Measurements from ENCODE around the gene EEF1E1. TPM values are rescaled to one million over a fixed set of nuclear protein-coding genes. Genes with fewer than 3 reads are reported as not detected.
A peak's percentile ranks its signal among the peaks of the same experiment; 100 is the strongest.

EEF1E1 gene
- 114 and 117 TPM in 2 replicates for total RNA-seq (2014; rRNA removed; shearing (Covaris generic))

DNA sequence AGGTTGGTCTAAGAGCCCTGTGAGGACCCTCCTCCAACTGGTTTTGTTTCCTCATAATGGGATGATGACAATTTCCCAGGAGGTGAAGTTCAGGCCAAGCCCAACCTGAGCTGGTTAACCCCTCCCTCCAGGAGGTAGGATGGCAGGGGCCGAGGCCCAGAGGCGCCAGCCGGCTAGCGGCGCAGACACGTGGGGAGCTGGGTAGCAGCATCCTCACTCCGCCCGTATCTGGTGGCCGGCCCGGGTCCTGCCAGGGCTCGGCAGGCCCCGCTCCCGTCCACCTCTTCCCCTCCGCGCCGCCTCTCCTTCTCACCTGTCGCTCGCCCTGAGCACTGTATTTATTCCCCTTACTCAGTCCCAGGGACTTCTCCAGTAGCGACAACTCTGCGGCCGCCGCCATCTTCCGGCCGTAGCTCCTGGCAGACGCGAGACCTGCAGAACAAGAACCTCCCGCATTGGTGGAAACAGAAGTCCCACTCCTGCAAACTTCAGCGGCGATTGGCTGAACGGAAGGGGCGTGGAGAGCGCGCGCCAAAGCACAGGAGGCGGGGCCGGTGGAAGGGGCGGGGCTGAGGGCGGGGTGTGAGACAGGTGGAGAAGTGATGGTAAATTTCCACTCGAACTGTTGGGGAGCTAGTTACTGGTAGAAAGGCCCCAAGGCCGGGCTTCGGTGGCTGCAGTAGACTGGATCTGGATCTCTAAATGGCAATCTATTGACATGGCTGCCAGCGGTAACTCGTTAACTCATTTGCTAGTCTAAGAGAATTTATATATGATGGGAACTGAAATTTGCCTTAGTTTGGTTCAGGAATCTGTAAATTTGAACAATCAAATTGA is at the start of gene EEF1E1:
EEF1E1 (minus strand) TSS at position 427 of the 837 bp plus-strand sequence; CDS start at position 400, 27 bp downstream.
- peak; percentile 91 for DNase-seq (ENCODE audit: low spot score)

DNA sequence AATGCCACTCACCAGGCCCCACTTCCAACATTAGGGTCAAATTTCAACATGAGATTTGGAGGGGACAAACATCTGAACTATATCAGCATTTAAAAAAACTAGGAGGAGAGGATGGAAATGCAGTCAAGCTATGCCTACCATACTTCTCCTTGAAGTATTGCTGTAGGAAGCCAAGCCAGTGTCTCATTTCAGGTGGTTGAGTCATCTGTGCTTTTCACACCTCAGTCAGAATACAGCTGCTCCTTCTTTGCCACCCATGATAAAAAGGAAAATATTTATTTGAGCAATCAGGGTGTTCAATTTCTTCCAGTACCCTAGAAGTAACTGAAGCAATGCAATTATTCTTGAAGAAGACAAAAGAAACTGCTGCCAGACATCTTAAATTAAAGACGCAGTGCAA is 47.0 kb upstream of the EEF1E1 start:
- DNase-seq (ENCODE audit: low spot score) = no peak

DNA sequence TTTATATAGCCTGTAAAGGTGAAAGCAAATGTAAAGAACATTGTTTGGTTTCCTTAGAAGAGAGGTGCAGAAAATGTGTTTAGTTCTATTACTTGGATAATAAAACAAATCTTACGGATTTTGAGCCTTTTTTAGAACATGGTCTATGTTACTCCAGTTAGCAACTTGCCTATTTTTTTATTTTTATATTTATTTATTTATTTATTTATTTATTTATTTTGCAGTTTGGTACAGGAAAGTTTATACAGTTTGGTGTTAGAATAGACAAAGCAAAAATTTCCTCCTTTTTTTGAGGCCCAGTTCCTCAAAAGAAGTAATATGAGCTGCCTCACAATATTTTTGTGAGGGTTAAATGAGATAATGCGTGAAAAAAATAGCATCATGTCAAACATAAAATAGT is 41.6 kb upstream of the EEF1E1 start:
- no peak for DNase-seq (ENCODE audit: low spot score)

DNA sequence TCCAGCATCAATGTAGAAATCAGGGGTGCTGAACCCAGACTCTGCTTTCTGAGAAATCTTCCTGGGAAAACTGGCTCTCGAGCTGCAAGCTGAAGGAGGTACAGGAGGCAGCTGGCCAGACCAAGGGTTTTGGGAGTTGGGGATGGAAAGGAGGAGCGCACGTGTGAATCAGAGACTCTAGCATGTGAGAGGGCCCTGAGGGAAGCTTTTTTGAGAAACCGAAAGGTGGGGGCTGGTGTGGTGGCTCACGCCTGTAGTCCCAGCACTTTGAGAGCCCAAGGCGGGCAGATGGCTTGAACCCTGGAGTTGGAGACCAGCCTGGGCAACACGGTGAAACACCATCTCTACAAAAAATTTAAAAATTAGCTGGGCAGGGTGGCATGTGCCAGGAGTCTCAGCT is 37.1 kb upstream of the EEF1E1 start:
- no peak for DNase-seq (ENCODE audit: low spot score)

DNA sequence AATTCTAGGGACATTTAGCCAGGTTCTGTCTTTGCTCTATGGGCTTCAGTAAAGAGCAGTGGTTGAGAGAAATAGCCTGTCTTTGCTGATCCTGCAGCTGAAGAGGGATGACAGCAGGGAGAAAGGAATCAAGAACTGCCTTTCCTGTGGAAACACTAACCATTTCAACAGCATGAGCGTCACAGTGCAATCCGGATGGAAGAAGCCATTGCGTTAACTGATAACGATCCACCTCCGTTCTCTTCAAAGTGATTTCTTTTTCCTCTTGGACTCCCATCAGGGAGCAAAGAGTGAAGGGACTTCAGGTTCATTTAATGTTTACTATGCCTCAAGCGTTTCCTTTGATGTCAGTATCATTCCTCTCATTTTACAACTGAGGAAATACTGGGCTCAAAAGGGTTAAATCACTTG is 35.2 kb upstream of the EEF1E1 start:
- no peak for DNase-seq (ENCODE audit: low spot score)

- DNase-seq (ENCODE audit: low spot score) = no peak
Measured at GRCh38 chr6:8135276-8135675, 32.9 kb upstream of the EEF1E1 start.

GRCh38 chr6:8132130-8132529 is 29.8 kb upstream of the EEF1E1 start:
- no peak for DNase-seq (ENCODE audit: low spot score)

GRCh38 chr6:8131265-8131897 is 29.0 kb upstream of the EEF1E1 start:
- peak; percentile 51 for DNase-seq (ENCODE audit: low spot score)

GRCh38 chr6:8130399-8130798 is 28.1 kb upstream of the EEF1E1 start:
- no peak for DNase-seq (ENCODE audit: low spot score)

- no peak for DNase-seq (ENCODE audit: low spot score)
Measured at GRCh38 chr6:8123236-8123635, 20.9 kb upstream of the EEF1E1 start.

- no peak for DNase-seq (ENCODE audit: low spot score)
Measured at GRCh38 chr6:8114956-8115355, 12.6 kb upstream of the EEF1E1 start.

DNA sequence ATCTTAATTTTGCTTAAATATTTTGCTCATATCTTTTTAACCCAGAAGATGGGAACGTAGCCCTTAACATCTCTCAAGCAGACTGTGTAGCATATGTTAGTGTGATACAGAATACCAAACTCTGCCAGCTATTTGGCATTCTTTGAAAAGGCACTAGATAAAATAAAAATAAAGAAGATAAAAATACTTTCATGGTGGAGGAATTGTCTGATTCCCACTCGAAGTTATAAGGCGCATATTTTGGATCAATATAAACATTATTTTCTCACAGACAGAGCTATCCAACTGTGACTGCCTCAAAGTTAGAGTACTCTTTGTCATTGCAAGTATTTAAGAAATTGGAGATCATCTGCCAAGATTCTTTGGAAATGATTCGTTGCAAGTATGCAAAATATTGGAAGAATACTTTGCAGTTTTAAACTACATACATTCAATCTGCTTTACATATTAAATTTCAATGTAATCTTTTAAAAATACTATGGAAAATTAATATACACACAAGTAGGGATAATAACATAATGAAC is 10.8 kb upstream of the EEF1E1 start:
- DNase-seq (ENCODE audit: low spot score) = no peak

DNA sequence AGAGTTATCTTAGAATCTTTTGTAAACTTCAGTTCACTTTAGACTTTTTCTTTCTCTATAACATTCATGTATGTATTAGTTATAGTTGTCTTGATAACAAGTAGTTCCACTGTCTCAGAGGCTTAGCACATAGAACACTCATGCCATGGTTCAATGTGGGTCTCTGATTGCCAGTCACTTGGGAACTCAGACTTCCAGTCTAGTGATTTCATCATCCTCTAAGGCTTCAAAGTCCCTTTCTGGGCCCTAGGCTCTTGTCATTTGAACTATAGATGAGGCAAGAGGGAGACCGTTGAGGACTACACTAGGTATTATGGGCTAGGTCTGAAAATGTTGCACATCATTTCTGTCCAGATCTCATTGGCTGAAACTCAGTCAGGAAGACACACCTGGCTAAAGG is 8.4 kb upstream of the EEF1E1 start:
- DNase-seq (ENCODE audit: low spot score) = no peak

DNA sequence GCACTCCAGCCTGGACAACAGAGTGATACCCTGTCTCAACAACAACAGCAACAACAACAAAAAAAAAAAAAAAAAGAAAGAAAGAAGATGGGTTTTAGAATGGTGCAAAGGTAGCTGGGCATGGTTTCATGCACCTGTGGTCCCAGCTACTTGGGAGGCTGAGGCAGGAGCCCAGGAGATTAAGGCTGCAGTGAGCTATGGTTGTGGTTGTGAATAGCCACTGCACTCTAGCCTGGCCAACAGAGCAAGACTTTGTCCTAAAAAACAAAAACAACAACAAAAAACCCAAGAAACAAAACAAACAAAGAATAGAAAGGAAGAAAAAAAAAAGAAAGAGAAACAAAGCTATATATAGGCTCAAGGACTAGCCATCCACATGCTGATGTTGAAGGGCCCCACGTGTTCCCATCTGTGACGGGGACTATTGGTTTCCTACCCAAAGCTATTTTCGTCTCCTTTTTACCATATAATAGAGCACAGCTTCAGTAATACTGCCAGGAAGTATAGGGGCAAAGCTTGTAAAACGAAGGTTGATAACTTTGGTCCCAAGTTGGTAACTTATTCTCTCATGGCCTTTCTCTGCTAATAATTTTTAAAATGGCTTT is 7.9 kb upstream of the EEF1E1 start:
- DNase-seq (ENCODE audit: low spot score) = no peak

GRCh38 chr6:8108759-8109539 is 6.6 kb upstream of the EEF1E1 start:
- DNase-seq (ENCODE audit: low spot score) = no peak

DNA sequence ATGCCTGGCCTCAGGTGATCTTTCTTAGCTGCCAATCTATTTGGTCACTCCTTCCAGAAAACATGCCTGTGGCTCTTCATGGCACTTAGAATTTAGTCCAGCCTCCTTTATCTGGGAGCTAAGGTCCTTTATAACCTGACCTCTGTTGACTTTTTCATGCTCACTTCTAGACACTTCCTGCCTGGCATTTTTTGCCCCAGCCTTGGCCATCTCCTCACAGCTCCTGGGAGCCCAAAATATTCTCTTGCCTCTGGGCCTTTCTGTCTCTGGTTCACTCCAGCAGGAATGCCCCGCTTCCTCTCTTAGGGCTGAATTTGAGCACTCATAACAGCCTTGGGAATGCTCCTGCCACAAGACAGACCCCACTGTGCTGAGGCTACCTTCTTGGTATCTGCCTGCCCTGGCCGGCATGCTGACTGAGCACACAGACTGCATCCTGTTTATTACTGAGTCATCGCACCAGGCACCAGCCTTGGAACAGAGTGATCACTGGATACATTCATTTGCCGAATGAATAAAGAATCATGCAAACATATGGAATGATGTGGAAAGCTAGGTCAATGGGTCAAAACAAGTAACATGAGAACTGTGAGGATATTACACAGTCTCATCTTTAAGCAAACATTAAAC is 5.8 kb upstream of the EEF1E1 start:
- peak; percentile 76 for DNase-seq (ENCODE audit: low spot score)

DNA sequence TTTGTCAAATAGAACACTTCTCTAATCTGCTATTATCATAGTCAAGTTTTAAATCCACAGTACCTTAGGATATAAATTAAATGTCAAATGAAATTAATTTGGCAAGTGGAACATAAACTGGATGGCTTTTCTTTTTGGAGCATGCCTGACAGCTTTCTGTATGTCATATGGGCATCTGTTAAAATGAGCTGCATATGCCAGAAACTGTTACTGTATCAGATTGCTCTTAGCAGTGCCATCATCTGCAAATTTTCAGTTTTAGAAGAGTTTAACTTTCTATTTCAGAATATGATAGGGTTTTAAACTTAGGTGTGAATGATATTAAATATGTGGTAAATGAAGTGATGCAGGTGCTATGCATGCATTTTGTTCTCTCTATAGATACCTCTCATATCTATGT is 3.4 kb upstream of the EEF1E1 start:
- DNase-seq (ENCODE audit: low spot score) = no peak

DNA sequence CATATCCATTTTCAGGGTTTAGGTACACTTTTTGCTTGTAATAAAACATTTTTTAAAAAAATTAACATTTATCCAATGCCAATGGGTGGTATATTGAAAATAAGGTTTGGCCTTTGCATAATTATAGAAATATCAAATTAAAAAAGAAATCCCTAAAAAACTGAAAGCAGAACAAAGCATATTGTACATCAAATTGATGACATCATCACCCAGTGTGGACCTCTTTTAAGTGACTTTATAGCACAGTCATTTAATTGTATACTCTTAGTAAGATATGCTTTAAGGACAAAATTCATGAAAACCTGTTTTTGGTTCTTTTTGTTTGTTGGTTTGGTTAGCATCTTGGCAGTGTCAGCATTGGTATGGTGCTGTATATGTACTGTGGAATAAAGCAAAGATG is 1.4 kb upstream of the EEF1E1 start:
- DNase-seq (ENCODE audit: low spot score) = no peak

DNA sequence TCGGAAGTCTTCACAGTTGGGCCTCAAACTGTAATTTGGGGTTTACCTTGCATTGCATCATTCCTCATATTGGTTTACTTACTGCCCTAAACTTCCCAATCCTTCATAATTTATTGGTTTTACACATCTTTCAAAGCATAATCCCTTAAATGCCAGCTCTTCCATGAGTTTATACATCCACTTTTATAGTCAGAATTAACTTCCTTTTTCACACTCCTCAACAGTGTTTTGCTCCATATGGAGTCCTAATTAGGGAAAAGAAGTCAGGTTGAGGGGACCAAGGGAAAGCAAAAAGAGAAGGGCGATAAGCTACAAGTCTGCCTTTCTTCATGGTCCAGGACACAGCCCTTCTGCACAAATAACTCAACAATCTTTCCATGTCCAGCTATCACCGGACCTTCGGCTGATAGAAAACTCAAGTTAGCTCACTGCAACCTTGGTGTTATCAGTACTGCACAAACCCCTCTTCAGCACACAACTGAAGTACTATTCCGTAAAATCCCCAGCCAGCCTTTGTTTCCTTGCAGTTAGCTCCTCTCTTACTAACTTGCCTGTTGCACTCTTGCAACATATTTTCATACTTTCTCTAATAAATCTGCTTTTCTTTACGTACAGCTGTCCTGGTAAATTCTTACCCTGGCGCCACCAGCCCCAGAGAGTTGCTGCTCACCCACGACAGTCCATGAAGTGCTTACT is 2.0 kb downstream of the EEF1E1 start:
- no peak for DNase-seq (ENCODE audit: low spot score)

GRCh38 chr6:8090650-8091049 is 11.7 kb downstream of the EEF1E1 start:
- DNase-seq (ENCODE audit: low spot score) = no peak

DNA sequence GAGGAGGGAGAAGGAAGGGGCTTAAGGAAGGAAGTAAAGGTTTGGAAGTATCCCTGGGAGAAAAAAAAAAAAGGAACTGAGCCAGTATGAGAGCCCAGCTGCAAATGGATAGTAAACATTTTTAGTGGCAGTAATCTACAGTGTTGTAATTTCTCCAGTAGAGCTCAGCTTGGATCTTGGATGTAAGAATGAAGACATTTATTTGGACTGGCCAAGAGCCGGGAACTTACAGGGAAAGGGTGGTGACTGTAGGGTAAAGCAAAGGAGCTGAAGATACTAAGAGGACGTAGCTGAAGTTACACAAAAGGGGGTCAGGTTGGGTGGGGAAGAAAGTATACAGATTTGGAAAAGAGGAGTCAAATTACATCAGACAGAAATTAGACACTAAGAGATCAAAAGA is 13.5 kb downstream of the EEF1E1 start:
- no peak for DNase-seq (ENCODE audit: low spot score)
